OCI-LY3 (cell line): Measurements from ENCODE around the gene NKX3-2.

Experiments
- H2AFZ ChIP-seq: fragments of 200-600, 300-600 bp; shearing (Covaris generic); 2 replicates; pipeline ENCODE4 v1.6.0; 2014; ENCODE audit warnings: antibody characterized with exemption, low read depth, low read length
- H3K27ac ChIP-seq: fragments of 200-600, 300-600 bp; sonication (generic); 2 replicates; pipeline ENCODE4 v1.5.1; 2014; ENCODE audit warnings: mild to moderate bottlenecking, low read length, moderate library complexity, mixed read lengths
- H3K27me3 ChIP-seq: fragments of 200-600, 300-600 bp; sonication (generic); 2 replicates; pipeline ENCODE4 v1.6.1; 2014; ENCODE audit warnings: low read depth, low read length, mixed read lengths
- H3K36me3 ChIP-seq: fragments of 200-600, 300-600 bp; sonication (generic); replicated peaks from 2 replicates; pipeline ENCODE3; 2014; ENCODE audit warnings: low read depth, low read length, mixed read lengths
- H3K4me1 ChIP-seq: fragments of 300-600, 200-600 bp; sonication (generic); 2 replicates; pipeline ENCODE4 v1.6.1; 2014; ENCODE audit warnings: low read length, mixed read lengths
- H3K4me2 ChIP-seq: fragments of 200-600, 300-600 bp; sonication (generic); 2 replicates; pipeline ENCODE4 v1.6.1; 2014; ENCODE audit warnings: low read length, mixed read lengths
- H3K4me3 ChIP-seq: fragments of 300-600, 200-600 bp; sonication (generic); 2 replicates; pipeline ENCODE4 v1.5.1; 2014; ENCODE audit warnings: antibody characterized with exemption, mild to moderate bottlenecking, low read length, moderate library complexity
- H3K79me2 ChIP-seq: fragments of 300-600, 200-600 bp; shearing (Covaris generic); 2 replicates; pipeline ENCODE4 v1.6.1; 2014; ENCODE audit warnings: mild to moderate bottlenecking, low read length, mixed read lengths
- H3K9ac ChIP-seq: fragments of 300-600, 200-600 bp; shearing (Covaris generic); 2 replicates; pipeline ENCODE4 v1.6.0; 2014; ENCODE audit warnings: mild to moderate bottlenecking, low read length, moderate library complexity
- H3K9me3 ChIP-seq: fragments of 200-600, 300-600 bp; shearing (Covaris generic); 2 replicates; pipeline ENCODE4 v1.6.1; 2014; ENCODE audit warnings: low read length, mixed read lengths; ENCODE audit not compliant: insufficient read depth
- H4K20me1 ChIP-seq: fragments of 200-600, 300-600 bp; sonication (generic); 2 replicates; pipeline ENCODE4 v1.6.1; 2016; ENCODE audit warnings: low read length, mixed read lengths; ENCODE audit not compliant: insufficient read depth
- EZH2phosphoT487 ChIP-seq: fragments of 200-600 bp; shearing (Covaris generic); IDR thresholded peaks from 2 replicates; pipeline ENCODE4 v1.6.1; 2018; ENCODE audit warnings: antibody characterized with exemption, mixed run types, low read depth
- TF ChIP-seq, protein P1 (sequence below): fragments of 200-600, 300-600 bp; sonication (generic); IDR thresholded peaks from 2 replicates; pipeline ENCODE4 v1.5.1; 2014; ENCODE audit warnings: antibody characterized with exemption, low read length, low read depth

Gene NKX3-2

GRCh38 chr4:13584481-13584880 lies 40.2 kb upstream of the NKX3-2 start:
- Histone ChIP-seq H3K27me3 (no peaks in the 10 kb centered on the region), H4K20me1 (no peaks in the 10 kb centered on the region)
- TF ChIP-seq, protein P1, sequence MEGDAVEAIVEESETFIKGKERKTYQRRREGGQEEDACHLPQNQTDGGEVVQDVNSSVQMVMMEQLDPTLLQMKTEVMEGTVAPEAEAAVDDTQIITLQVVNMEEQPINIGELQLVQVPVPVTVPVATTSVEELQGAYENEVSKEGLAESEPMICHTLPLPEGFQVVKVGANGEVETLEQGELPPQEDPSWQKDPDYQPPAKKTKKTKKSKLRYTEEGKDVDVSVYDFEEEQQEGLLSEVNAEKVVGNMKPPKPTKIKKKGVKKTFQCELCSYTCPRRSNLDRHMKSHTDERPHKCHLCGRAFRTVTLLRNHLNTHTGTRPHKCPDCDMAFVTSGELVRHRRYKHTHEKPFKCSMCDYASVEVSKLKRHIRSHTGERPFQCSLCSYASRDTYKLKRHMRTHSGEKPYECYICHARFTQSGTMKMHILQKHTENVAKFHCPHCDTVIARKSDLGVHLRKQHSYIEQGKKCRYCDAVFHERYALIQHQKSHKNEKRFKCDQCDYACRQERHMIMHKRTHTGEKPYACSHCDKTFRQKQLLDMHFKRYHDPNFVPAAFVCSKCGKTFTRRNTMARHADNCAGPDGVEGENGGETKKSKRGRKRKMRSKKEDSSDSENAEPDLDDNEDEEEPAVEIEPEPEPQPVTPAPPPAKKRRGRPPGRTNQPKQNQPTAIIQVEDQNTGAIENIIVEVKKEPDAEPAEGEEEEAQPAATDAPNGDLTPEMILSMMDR: no peak
- no peak for TF ChIP-seq EZH2phosphoT487

GRCh38 chr4:13580036-13580435 lies 35.7 kb upstream of the NKX3-2 start:
- no peaks in the 10 kb centered on the region for H3K9me3 ChIP-seq
- no peak for TF ChIP-seq EZH2phosphoT487
- TF ChIP-seq, protein P1: no peak
- no peak overlapping the region for H3K4me3 ChIP-seq
- H3K27ac ChIP-seq: no peak overlapping the region
- no peak overlapping the region for H3K4me2 ChIP-seq
- peaks cover 36% of the 10 kb centered on the region for H3K36me3 ChIP-seq
- H3K4me1 ChIP-seq: no peaks in the 10 kb centered on the region
- no peak overlapping the region for H2AFZ ChIP-seq
- no peaks in the 10 kb centered on the region for H3K27me3 ChIP-seq
- no peaks in the 10 kb centered on the region for H3K79me2 ChIP-seq
- H3K9ac ChIP-seq: no peak overlapping the region
- H4K20me1 ChIP-seq: no peaks in the 10 kb centered on the region

More at GRCh38 chr4:13584481-13584880, 40.2 kb upstream of the NKX3-2 start:
- H3K4me2 ChIP-seq: no peak overlapping the region
- H3K36me3 ChIP-seq: peaks cover 28% of the 10 kb centered on the region
- no peaks in the 10 kb centered on the region for H3K4me1 ChIP-seq
- no peaks in the 10 kb centered on the region for H3K79me2 ChIP-seq
- H3K9ac ChIP-seq: no peak overlapping the region
- no peak overlapping the region for H2AFZ ChIP-seq
- no peaks in the 10 kb centered on the region for H3K9me3 ChIP-seq
- no peak overlapping the region for H3K4me3 ChIP-seq
- no peak overlapping the region for H3K27ac ChIP-seq

DNA sequence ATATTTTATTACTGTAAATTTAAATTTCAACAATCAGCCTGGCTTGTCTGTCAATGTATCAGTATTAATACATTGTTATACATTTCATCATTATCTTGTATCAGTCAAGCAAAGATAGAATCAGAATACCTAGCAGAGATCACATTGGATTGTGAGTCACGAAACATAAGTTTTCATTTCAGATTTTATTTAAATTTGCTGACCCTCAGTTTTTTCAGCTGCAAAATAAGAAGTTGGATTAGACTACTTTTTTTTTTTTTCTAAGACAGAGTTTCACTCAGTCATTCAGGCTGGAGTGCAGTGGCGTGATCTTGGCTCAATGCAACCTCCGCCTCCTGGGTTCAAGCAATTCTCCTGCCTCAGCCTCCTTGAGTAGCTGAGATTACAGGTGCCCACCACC lies 33.4 kb upstream of the NKX3-2 start:
- no peaks in the 10 kb centered on the region for H3K79me2 ChIP-seq
- H3K36me3 ChIP-seq: peaks cover 40% of the 10 kb centered on the region
- TF ChIP-seq, protein P1: no peak
- TF ChIP-seq EZH2phosphoT487: no peak
- H3K4me1 ChIP-seq: no peaks in the 10 kb centered on the region
- H4K20me1 ChIP-seq: no peaks in the 10 kb centered on the region
- H3K9me3 ChIP-seq: no peaks in the 10 kb centered on the region
- H3K27ac ChIP-seq: no peak overlapping the region
- no peak overlapping the region for H3K4me2 ChIP-seq
- H3K27me3 ChIP-seq: no peaks in the 10 kb centered on the region
- H2AFZ ChIP-seq: no peak overlapping the region
- no peak overlapping the region for H3K9ac ChIP-seq
- no peak overlapping the region for H3K4me3 ChIP-seq

DNA sequence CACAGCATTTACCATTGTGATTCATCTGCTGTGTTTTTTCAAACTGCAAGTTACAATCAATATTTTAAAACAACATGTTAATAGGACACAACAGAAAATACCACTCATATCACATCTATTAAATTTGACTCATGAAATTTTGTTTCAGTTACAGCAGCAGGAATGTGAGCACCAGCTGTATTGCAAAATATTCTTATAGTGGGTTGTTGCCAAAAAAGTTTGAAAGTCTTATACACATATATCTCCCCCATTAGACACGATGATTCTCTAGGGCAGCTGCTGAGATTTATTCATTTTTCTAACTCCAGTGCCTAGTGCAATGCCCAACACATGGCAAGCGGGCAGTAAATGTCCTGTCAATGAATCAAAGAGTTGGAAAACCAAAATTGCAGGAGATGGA lies 26.6 kb upstream of the NKX3-2 start:
- H3K27ac ChIP-seq: no peak overlapping the region
- no peak overlapping the region for H2AFZ ChIP-seq
- H4K20me1 ChIP-seq: no peaks in the 10 kb centered on the region
- H3K4me3 ChIP-seq: no peak overlapping the region
- no peak overlapping the region for H3K9ac ChIP-seq
- TF ChIP-seq, protein P1: no peak
- TF ChIP-seq EZH2phosphoT487: no peak
- H3K36me3 ChIP-seq: peaks cover 32% of the 10 kb centered on the region
- no peaks in the 10 kb centered on the region for H3K9me3 ChIP-seq
- H3K27me3 ChIP-seq: no peaks in the 10 kb centered on the region
- H3K4me1 ChIP-seq: no peaks in the 10 kb centered on the region
- H3K79me2 ChIP-seq: no peaks in the 10 kb centered on the region
- H3K4me2 ChIP-seq: no peak overlapping the region
